ENCODE data around the gene UFSP1.

UFSP1 gene

GRCh38 chr7:100874577-100875355 lies 14.7 kb downstream of the UFSP1 start, which contains the start of gene SRRT:
SRRT (plus strand) TSS chr7:100875103; CDS start chr7:100875591, 488 bp downstream.
- H3K9me3 ChIP-seq (ENCODE audit: control extremely low read depth in 1 of 5, control insufficient read depth in 4 of 5, insufficient read depth in 2 of 5, low read depth in 1 of 5, low read length in 4 of 5) = no peaks in the 10 kb centered on the region
- peak within 1 kb of the TSS; percentile 82 to 92 for H3K27ac ChIP-seq (ENCODE audit: insufficient read depth in 1 of 2, low read depth in 1 of 2, low read length in 2 of 2, poor library complexity in 1 of 2, severe bottlenecking in 2 of 2)
- ChIA-PET POLR2A (interaction anchor here (0.8 to 1.4 kb wide), 6 partner anchors 9 to 22 kb away, joined by 3 to 8 read pairs (median 6); partner anchors contain the start of genes SLC12A9 and UFSP1), CTCF (interaction anchor here (0.9 to 3.5 kb wide), 8 partner anchors 10 to 22 kb away, joined by 3 to 20 read pairs (median 4); partner anchors contain the start of genes SLC12A9 and UFSP1)
- H3K4me3 ChIP-seq (ENCODE audit: control insufficient read depth in 1 of 7, extremely low read depth in 1 of 7, insufficient read depth in 4 of 7, low read depth in 2 of 7, low read length in 6 of 7) = peak within 1 kb of the TSS; percentile 76 to 97 (median 84)
- no peaks in the 10 kb centered on the region for H3K27me3 ChIP-seq (replicated peaks in 2 of 5; ENCODE audit: control insufficient read depth in 4 of 5, insufficient read depth in 5 of 5, low read length in 4 of 5)
- peak; percentile 98 to 99 (median 99) for DNase-seq
- H3K36me3 ChIP-seq (ENCODE audit: control insufficient read depth in 4 of 4, insufficient read depth in 4 of 4, low read length in 3 of 4) = peaks cover 2 to 64% (median 32%) of the 10 kb centered on the region in 4 experiments
- H3K4me1 ChIP-seq (ENCODE audit: control extremely low read depth in 1 of 4, control insufficient read depth in 4 of 4, insufficient read depth in 4 of 4, low read length in 3 of 4) = peaks cover 8 to 26% (median 19%) of the 10 kb centered on the region in 4 experiments
- WGBS (ENCODE audit: insufficient coverage) = 3% methylated on average over 60 of the region's 79 CpGs

GRCh38 chr7:100874300-100874576 lies 15.3 kb downstream of the UFSP1 start:
- Histone ChIP-seq H3K36me3 (ENCODE audit: control insufficient read depth in 4 of 4, insufficient read depth in 4 of 4, low read length in 3 of 4) (peaks cover 2 to 60% (median 30%) of the 10 kb centered on the region in 4 experiments), H3K27me3 (replicated peaks in 2 of 5; ENCODE audit: control insufficient read depth in 4 of 5, insufficient read depth in 5 of 5, low read length in 4 of 5) (no peaks in the 10 kb centered on the region), H3K4me3 (ENCODE audit: control insufficient read depth in 1 of 7, extremely low read depth in 1 of 7, insufficient read depth in 4 of 7, low read depth in 2 of 7, low read length in 6 of 7) (peak overlapping the region in 6 of 7 experiments; percentile 79 to 97 (median 84)), H3K27ac (ENCODE audit: insufficient read depth in 1 of 2, low read depth in 1 of 2, low read length in 2 of 2, poor library complexity in 1 of 2, severe bottlenecking in 2 of 2) (peak overlapping the region; percentile 82 to 92), H3K4me1 (ENCODE audit: control extremely low read depth in 1 of 4, control insufficient read depth in 4 of 4, insufficient read depth in 4 of 4, low read length in 3 of 4) (peaks cover 8 to 26% (median 19%) of the 10 kb centered on the region in 4 experiments), H3K9me3 (ENCODE audit: control extremely low read depth in 1 of 5, control insufficient read depth in 4 of 5, insufficient read depth in 2 of 5, low read depth in 1 of 5, low read length in 4 of 5) (no peaks in the 10 kb centered on the region)
- WGBS (ENCODE audit: insufficient coverage) = 93% methylated on average over 8 of the region's 8 CpGs
- ChIA-PET POLR2A (interaction anchor here (1.3 kb wide), 1 partner anchor 10 kb away, joined by 3 read pairs; no protein-coding TSS in a partner anchor), CTCF (interaction anchor here (1.0 to 3.5 kb wide), 4 partner anchors 13 to 21 kb away, joined by 3 to 20 read pairs (median 6); no protein-coding TSS in a partner anchor)
- no peak for DNase-seq

- 90% methylated on average over 7 of the region's 10 CpGs for WGBS (ENCODE audit: insufficient coverage)
- ChIA-PET POLR2A (interaction anchor here (0.7 to 1.3 kb wide), 2 partner anchors 9 to 270 kb away, joined by 3 to 7 read pairs; no protein-coding TSS in a partner anchor), CTCF (interaction anchor here (1.0 to 3.5 kb wide), 3 partner anchors 13 to 20 kb away, joined by 3 to 20 read pairs (median 4); no protein-coding TSS in a partner anchor)
- peaks cover 2 to 55% (median 30%) of the 10 kb centered on the region in 4 experiments for H3K36me3 ChIP-seq (ENCODE audit: control insufficient read depth in 4 of 4, insufficient read depth in 4 of 4, low read length in 3 of 4)
- no peaks in the 10 kb centered on the region for H3K27me3 ChIP-seq (replicated peaks in 2 of 5; ENCODE audit: control insufficient read depth in 4 of 5, insufficient read depth in 5 of 5, low read length in 4 of 5)
- no peak for DNase-seq
- H3K4me3 ChIP-seq (ENCODE audit: control insufficient read depth in 1 of 7, extremely low read depth in 1 of 7, insufficient read depth in 4 of 7, low read depth in 2 of 7, low read length in 6 of 7) = peak overlapping the region in 4 of 7 experiments; percentile 79 to 97 (median 88)
- H3K4me1 ChIP-seq (ENCODE audit: control extremely low read depth in 1 of 4, control insufficient read depth in 4 of 4, insufficient read depth in 4 of 4, low read length in 3 of 4) = peaks cover 8 to 31% (median 20%) of the 10 kb centered on the region in 4 experiments
- no peaks in the 10 kb centered on the region for H3K9me3 ChIP-seq (ENCODE audit: control extremely low read depth in 1 of 5, control insufficient read depth in 4 of 5, insufficient read depth in 2 of 5, low read depth in 1 of 5, low read length in 4 of 5)
- peak overlapping the region in 1 of 2 experiments; percentile 92 for H3K27ac ChIP-seq (ENCODE audit: insufficient read depth in 1 of 2, low read depth in 1 of 2, low read length in 2 of 2, poor library complexity in 1 of 2, severe bottlenecking in 2 of 2)
Observed at GRCh38 chr7:100873599-100874299, 15.8 kb downstream of the UFSP1 start.

DNA sequence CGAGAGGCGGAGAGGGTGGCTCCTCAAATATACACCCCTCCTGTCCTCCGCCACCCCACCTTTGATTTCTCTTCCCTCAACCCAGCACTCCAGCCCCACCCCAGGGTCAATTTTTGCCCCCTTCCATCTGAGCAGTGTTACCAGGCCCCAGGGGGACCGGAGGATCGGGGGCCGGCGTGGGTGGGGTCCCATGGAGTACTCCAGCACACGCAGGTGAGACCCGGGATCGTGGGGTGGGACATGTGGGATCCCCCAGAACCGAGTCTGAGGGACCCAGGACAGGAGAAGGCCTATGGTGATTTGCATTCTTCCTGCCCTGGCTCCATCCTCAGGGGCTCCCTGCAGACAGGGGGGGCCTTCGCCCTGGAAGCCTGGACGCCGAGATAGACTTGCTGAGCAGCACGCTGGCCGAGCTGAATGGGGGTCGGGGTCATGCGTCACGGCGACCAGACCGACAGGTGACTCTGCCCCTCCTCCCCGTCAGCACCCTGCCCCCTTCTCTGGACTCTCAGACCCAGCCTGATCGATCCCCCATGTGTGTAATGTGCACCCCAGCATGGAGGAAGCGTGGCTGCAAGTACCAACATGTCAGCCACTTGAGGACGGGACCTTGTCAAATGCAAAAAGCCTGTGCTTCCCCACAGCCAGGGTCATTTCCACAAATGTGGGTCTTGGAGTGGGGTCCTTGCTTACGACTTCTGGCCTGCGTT lies 21.6 kb downstream of the UFSP1 start:
- WGBS (ENCODE audit: insufficient coverage) = 35% methylated on average over 24 of the region's 27 CpGs
- POLR2A ChIA-PET = no interaction called here
- CTCF ChIA-PET = no interaction called here
- no peak for DNase-seq
- Histone ChIP-seq H3K4me1 (ENCODE audit: control extremely low read depth in 1 of 4, control insufficient read depth in 4 of 4, insufficient read depth in 4 of 4, low read length in 3 of 4) (peaks cover 0 to 63% (median 37%) of the 10 kb centered on the region in 4 experiments), H3K27ac (ENCODE audit: insufficient read depth in 1 of 2, low read depth in 1 of 2, low read length in 2 of 2, poor library complexity in 1 of 2, severe bottlenecking in 2 of 2) (peak overlapping the region; percentile 84 to 91), H3K9me3 (ENCODE audit: control extremely low read depth in 1 of 5, control insufficient read depth in 4 of 5, insufficient read depth in 2 of 5, low read depth in 1 of 5, low read length in 4 of 5) (no peaks in the 10 kb centered on the region), H3K4me3 (ENCODE audit: control insufficient read depth in 1 of 7, extremely low read depth in 1 of 7, insufficient read depth in 4 of 7, low read depth in 2 of 7, low read length in 6 of 7) (peak overlapping the region; percentile 45 to 88 (median 77)), H3K36me3 (ENCODE audit: control insufficient read depth in 4 of 4, insufficient read depth in 4 of 4, low read length in 3 of 4) (peaks cover 3 to 30% (median 16%) of the 10 kb centered on the region in 4 experiments), H3K27me3 (replicated peaks in 2 of 5; ENCODE audit: control insufficient read depth in 4 of 5, insufficient read depth in 5 of 5, low read length in 4 of 5) (no peaks in the 10 kb centered on the region)

- no peaks in the 10 kb centered on the region for H3K9me3 ChIP-seq (ENCODE audit: control extremely low read depth in 1 of 5, control insufficient read depth in 4 of 5, insufficient read depth in 2 of 5, low read depth in 1 of 5, low read length in 4 of 5)
- peaks cover 7 to 29% (median 13%) of the 10 kb centered on the region in 4 experiments for H3K36me3 ChIP-seq (ENCODE audit: control insufficient read depth in 4 of 4, insufficient read depth in 4 of 4, low read length in 3 of 4)
- ChIA-PET CTCF (interaction anchor here (0.7 kb wide), 1 partner anchor 15 kb away, joined by 3 read pairs; the partner anchor contains the start of gene SLC12A9), POLR2A (interaction anchor here (0.6 kb wide), 1 partner anchor 268 kb away, joined by 5 read pairs; no protein-coding TSS in a partner anchor)
- H3K27ac ChIP-seq (ENCODE audit: insufficient read depth in 1 of 2, low read depth in 1 of 2, low read length in 2 of 2, poor library complexity in 1 of 2, severe bottlenecking in 2 of 2) = peak within 1 kb of the TSS; percentile 84 to 91
- H3K4me3 ChIP-seq (ENCODE audit: control insufficient read depth in 1 of 7, extremely low read depth in 1 of 7, insufficient read depth in 4 of 7, low read depth in 2 of 7, low read length in 6 of 7) = peak within 1 kb of the TSS; percentile 45 to 88 (median 77)
- 0% methylated on average over 21 of the region's 42 CpGs for WGBS (ENCODE audit: insufficient coverage)
- H3K4me1 ChIP-seq (ENCODE audit: control extremely low read depth in 1 of 4, control insufficient read depth in 4 of 4, insufficient read depth in 4 of 4, low read length in 3 of 4) = peaks cover 0 to 70% (median 41%) of the 10 kb centered on the region in 4 experiments
- peak; percentile 75 to 91 (median 84) for DNase-seq
- H3K27me3 ChIP-seq (replicated peaks in 2 of 5; ENCODE audit: control insufficient read depth in 4 of 5, insufficient read depth in 5 of 5, low read length in 4 of 5) = no peaks in the 10 kb centered on the region
Observed at GRCh38 chr7:100867040-100867775, 22.3 kb downstream of the UFSP1 start, which contains the start of gene TRIP6. TRIP6 (plus strand) TSS chr7:100867387; CDS start chr7:100867498, 111 bp downstream.

GRCh38 chr7:100866729-100867039 lies 22.8 kb downstream of the UFSP1 start:
- WGBS (ENCODE audit: insufficient coverage) = 53% methylated on average over 3 of the region's 5 CpGs
- peak overlapping the region in 1 of 2 experiments; percentile 91 for H3K27ac ChIP-seq (ENCODE audit: insufficient read depth in 1 of 2, low read depth in 1 of 2, low read length in 2 of 2, poor library complexity in 1 of 2, severe bottlenecking in 2 of 2)
- CTCF ChIA-PET = interaction anchor here (0.7 kb wide), 1 partner anchor 14 kb away, joined by 3 read pairs; the partner anchor contains the start of gene SLC12A9

More at GRCh38 chr7:100866729-100867039, 22.8 kb downstream of the UFSP1 start:
- DNase-seq = no peak
- Histone ChIP-seq H3K4me1 (ENCODE audit: control extremely low read depth in 1 of 4, control insufficient read depth in 4 of 4, insufficient read depth in 4 of 4, low read length in 3 of 4) (peaks cover 0 to 73% (median 43%) of the 10 kb centered on the region in 4 experiments), H3K4me3 (ENCODE audit: control insufficient read depth in 1 of 7, extremely low read depth in 1 of 7, insufficient read depth in 4 of 7, low read depth in 2 of 7, low read length in 6 of 7) (peak overlapping the region in 5 of 7 experiments; percentile 64 to 88 (median 85)), H3K27me3 (replicated peaks in 2 of 5; ENCODE audit: control insufficient read depth in 4 of 5, insufficient read depth in 5 of 5, low read length in 4 of 5) (no peaks in the 10 kb centered on the region), H3K36me3 (ENCODE audit: control insufficient read depth in 4 of 4, insufficient read depth in 4 of 4, low read length in 3 of 4) (peaks cover 7 to 27% (median 11%) of the 10 kb centered on the region in 4 experiments), H3K9me3 (ENCODE audit: control extremely low read depth in 1 of 5, control insufficient read depth in 4 of 5, insufficient read depth in 2 of 5, low read depth in 1 of 5, low read length in 4 of 5) (no peaks in the 10 kb centered on the region)
- POLR2A ChIA-PET = interaction anchor here (0.6 kb wide), 1 partner anchor 269 kb away, joined by 5 read pairs; no protein-coding TSS in a partner anchor

Data from common myeloid progenitor, CD34-positive (primary cell).